HCT116 (cell line): ENCODE results near the gene ATP6V1E1. TPM values are rescaled to one million over a fixed set of nuclear protein-coding genes. Genes with fewer than 3 reads are reported as not detected.

Experiments
- ATAC-seq: fragments of 200-7000 bp; cut with Tn5 transposase; 2 replicates; pipeline ENCODE4 v1.9.1; 2020; ENCODE audit warnings: mild to moderate bottlenecking, moderate library complexity
- BruUV-seq: library from RNA; stranded (reverse); fragments of 400-500 nt; replicated peaks from 2 replicates; lab custom pipeline; 2021; lab: Mats Ljungman, UMichigan
- CTCF ChIA-PET: fragments of 300-600 bp; sonication (Branson Sonifier 250); formaldehyde crosslinking; loops from one replicate; lab custom pipeline; 2021; ENCODE audit warnings: antibody characterized with exemption; lab: Charles Lee
- POLR2A ChIA-PET: fragments of 300-600, 350-600 bp; sonication (Branson Sonifier 250); formaldehyde crosslinking; loops from one replicate; lab custom pipeline; 2021; ENCODE audit warnings: antibody characterized with exemption; lab: Charles Lee
- RAD21 ChIA-PET, 2 experiments: fragments of 300-600 bp; sonication (Branson Sonifier 250); formaldehyde crosslinking; loops; one replicate each; lab custom pipeline; 2023; ENCODE audit warnings: low total read pairs in 2 of 2; ENCODE audit not compliant: uncharacterized antibody in 2 of 2, unreplicated experiment in 2 of 2, low non-redundant PET in 1 of 2; lab: Charles Lee
- DNase-seq: peaks from one replicate; pipeline ENCODE4 v3.0.0-alpha.2; 2010; ENCODE audit warnings: low read depth, low spot score
- H2AFZ ChIP-seq: fragments of 200-600 bp; shearing (Covaris generic), sonication (generic); 2 replicates; pipeline ENCODE4 v1.6.1; 2017; ENCODE audit warnings: low read depth, mixed run types, mixed read lengths, antibody characterized with exemption, low read length; ENCODE audit not compliant: poor library complexity, severe bottlenecking
- H3K27ac ChIP-seq: 2 replicates; pipeline ENCODE4 v1.5.1; 2012; ENCODE audit warnings: low read depth, low read length
- H3K27me3 ChIP-seq: fragments of 200-600 bp; sonication (generic); 2 replicates; pipeline ENCODE4 v1.6.1; 2016; ENCODE audit warnings: mixed run types, low read length, mixed read lengths; ENCODE audit not compliant: insufficient read depth
- H3K36me3 ChIP-seq, 2 experiments: fragments of 200-500 bp in 1 of 2; fragments of 200-600 bp in 1 of 2; sonication (Bioruptor generic) in 1 of 2; sonication (generic) in 1 of 2; 2 replicates each; pipeline versions ENCODE4 v1.5.1 to v1.6.1; 2014 to 2016; ENCODE audit warnings: low read length in 2 of 2, inconsistent platforms in 1 of 2, mixed read lengths in 1 of 2, mixed run types in 1 of 2; ENCODE audit not compliant: insufficient read depth in 2 of 2, control insufficient read depth in 1 of 2
- H3K4me1 ChIP-seq, 2 experiments: fragments of 200-600 bp in 1 of 2; sonication (generic) in 1 of 2; 2 replicates each; pipeline versions ENCODE4 v1.5.1 to v1.6.1; 2012 to 2017; ENCODE audit warnings: low read length in 2 of 2, inconsistent platforms in 1 of 2, mild to moderate bottlenecking in 1 of 2, mixed read lengths in 1 of 2, mixed run types in 1 of 2, moderate library complexity in 1 of 2; ENCODE audit not compliant: insufficient read depth in 2 of 2, control insufficient read depth in 1 of 2
- H3K4me2 ChIP-seq: fragments of 200-600 bp; sonication (generic); 2 replicates; pipeline ENCODE4 v1.6.1; 2017; ENCODE audit warnings: mixed run types, low read length, mixed read lengths
- H3K4me3 ChIP-seq, 2 experiments: fragments of 200-600 bp in 1 of 2; sonication (generic) in 1 of 2; replicated peaks in 1 of 2; 2 replicates each; pipeline ENCODE4 v1.5.1; 2011 to 2016; ENCODE audit warnings: low read length in 2 of 2, control low read depth in 1 of 2, low read depth in 1 of 2, mild to moderate bottlenecking in 1 of 2, mixed read lengths in 1 of 2, mixed run types in 1 of 2
- H3K79me2 ChIP-seq: fragments of 200-600 bp; sonication (generic); 2 replicates; pipeline ENCODE4 v1.6.1; 2017; ENCODE audit warnings: mild to moderate bottlenecking, mixed run types, low read length, moderate library complexity, mixed read lengths; ENCODE audit not compliant: insufficient read depth
- H3K9ac ChIP-seq: fragments of 200-600 bp; sonication (generic); 2 replicates; pipeline ENCODE4 v1.6.1; 2016; ENCODE audit warnings: low read length, mixed read lengths
- H3K9me2 ChIP-seq: fragments of 200-600 bp; sonication (generic), shearing (Covaris generic); 2 replicates; pipeline ENCODE4 v1.6.1; 2017; ENCODE audit warnings: mixed run types, mild to moderate bottlenecking, moderate library complexity; ENCODE audit not compliant: insufficient read depth
- H3K9me3 ChIP-seq, 2 experiments: fragments of 200-500 bp in 1 of 2; fragments of 200-600 bp in 1 of 2; sonication (Bioruptor generic) in 1 of 2; sonication (generic) in 1 of 2; 2 replicates each; pipeline ENCODE4 v1.6.1; 2014 to 2017; ENCODE audit warnings: low read length in 2 of 2, mixed read lengths in 2 of 2, inconsistent platforms in 1 of 2, low read depth in 1 of 2, mild to moderate bottlenecking in 1 of 2, mixed run types in 1 of 2, moderate library complexity in 1 of 2; ENCODE audit not compliant: control insufficient read depth in 1 of 2, insufficient read depth in 1 of 2
- H4K20me1 ChIP-seq: fragments of 200-600 bp; sonication (generic), shearing (Covaris generic); 2 replicates; pipeline ENCODE4 v1.6.1; 2017; ENCODE audit warnings: mixed run types, mild to moderate bottlenecking, moderate library complexity; ENCODE audit not compliant: insufficient read depth
- CBX3 ChIP-seq: IDR thresholded peaks from 2 replicates; pipeline ENCODE4 v1.6.1; 2012; ENCODE audit warnings: low read depth
- EZH2phosphoT487 ChIP-seq: fragments of 200-600 bp; IDR thresholded peaks from 2 replicates; pipeline ENCODE4 v1.6.1; 2018; ENCODE audit warnings: antibody characterized with exemption, borderline replicate concordance
- FOSL1 ChIP-seq: IDR thresholded peaks from 2 replicates; pipeline ENCODE4 v1.6.1; 2012; ENCODE audit warnings: low read depth
- JUND ChIP-seq: IDR thresholded peaks from 2 replicates; pipeline ENCODE4 v1.6.1; 2012
- SP1 ChIP-seq: IDR thresholded peaks from 2 replicates; pipeline ENCODE4 v1.6.1; 2012; ENCODE audit warnings: low read depth
- SRF ChIP-seq: IDR thresholded peaks from 2 replicates; pipeline ENCODE4 v1.6.1; 2012; ENCODE audit warnings: low read depth
- TCF7L2 ChIP-seq: IDR thresholded peaks from 2 replicates; pipeline ENCODE4 v1.7.0; 2011; ENCODE audit warnings: borderline replicate concordance, inconsistent platforms; ENCODE audit not compliant: insufficient read depth, insufficient read length; ENCODE audit errors: extremely low read depth
- YY1 ChIP-seq: IDR thresholded peaks from 2 replicates; pipeline ENCODE4 v1.6.1; 2011; ENCODE audit warnings: low read length, low read depth, moderate library complexity, mild to moderate bottlenecking; ENCODE audit not compliant: insufficient replicate concordance; ENCODE audit errors: extremely low read depth
- ZFX ChIP-seq: fragments of 450-650 bp; IDR thresholded peaks from 2 replicates; pipeline ENCODE4 v1.6.1; 2017
- intact Hi-C: fragments of 100-400 bp; cut with micrococcal nuclease; formaldehyde crosslinking; loops from 2 replicates; pipeline ENCODE4 v1.10.0; 2022
- total RNA-seq: library from RNA; stranded (reverse); gene quantifications from one replicate; pipeline ENCODE4 v1.2.1, GENCODE V29; 2021; ENCODE audit not compliant: unreplicated experiment
- TF ChIP-seq, protein P1 (sequence below): IDR thresholded peaks from 2 replicates; pipeline ENCODE4 v1.6.1; 2012
- TF ChIP-seq, protein P2 (sequence below): IDR thresholded peaks from 2 replicates; pipeline ENCODE4 v1.6.1; 2011; ENCODE audit warnings: mild to moderate bottlenecking, low read length, moderate library complexity; ENCODE audit not compliant: insufficient replicate concordance; ENCODE audit errors: extremely low read depth

Gene ATP6V1E1
- total RNA-seq, 1 experiment from 2014 or later = 107 TPM

DNA sequence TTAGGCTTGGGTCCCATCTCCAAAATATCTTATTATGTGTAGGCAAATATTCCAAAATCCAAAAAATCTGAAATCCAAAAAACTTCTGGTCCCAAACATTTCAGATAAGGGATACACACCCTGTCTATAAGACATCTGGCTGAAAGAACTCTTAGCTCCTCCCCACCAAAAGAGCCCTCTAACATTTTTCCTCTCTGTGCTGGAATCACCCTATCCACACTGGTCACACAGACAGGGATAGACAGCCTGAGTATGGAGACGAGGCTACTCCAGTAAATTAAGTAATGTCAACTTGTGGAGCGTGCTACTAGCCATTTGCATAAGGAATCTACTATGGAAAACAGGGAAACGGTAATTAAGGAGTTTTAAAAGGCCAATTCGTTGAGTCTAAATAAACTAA is 24.9 kb downstream of the ATP6V1E1 start:
- no peak overlapping the region for H3K4me2 ChIP-seq
- no peaks in the 10 kb centered on the region for H3K27me3 ChIP-seq
- H3K9me2 ChIP-seq = no peaks in the 10 kb centered on the region
- intact Hi-C loops = loop anchor here (10.0 kb wide), 1 partner anchor 81 kb away; no protein-coding TSS in a partner anchor
- H3K4me1 ChIP-seq = no peaks in the 10 kb centered on the region
- no peaks in the 10 kb centered on the region for H4K20me1 ChIP-seq
- H3K27ac ChIP-seq = no peak overlapping the region
- H3K36me3 ChIP-seq = peaks cover 6 to 19% of the 10 kb centered on the region in 2 experiments; a peak in 3 of 4 replicates
- CTCF ChIA-PET = no interaction called here
- no peak overlapping the region for H3K4me3 ChIP-seq
- no peak overlapping the region for H3K9ac ChIP-seq
- peaks cover 26% of the 10 kb centered on the region for H3K79me2 ChIP-seq
- ATAC-seq (no peak), DNase-seq (no peak)
- TF ChIP-seq CBX3 (no peak), SP1 (no peak), EZH2phosphoT487 (no peak), TCF7L2 (no peak), SRF (no peak), JUND (no peak), ZFX (no peak), YY1 (no peak), FOSL1 (no peak)
- TF ChIP-seq, protein P1, sequence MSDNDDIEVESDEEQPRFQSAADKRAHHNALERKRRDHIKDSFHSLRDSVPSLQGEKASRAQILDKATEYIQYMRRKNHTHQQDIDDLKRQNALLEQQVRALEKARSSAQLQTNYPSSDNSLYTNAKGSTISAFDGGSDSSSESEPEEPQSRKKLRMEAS = no peak
- TF ChIP-seq, protein P2, sequence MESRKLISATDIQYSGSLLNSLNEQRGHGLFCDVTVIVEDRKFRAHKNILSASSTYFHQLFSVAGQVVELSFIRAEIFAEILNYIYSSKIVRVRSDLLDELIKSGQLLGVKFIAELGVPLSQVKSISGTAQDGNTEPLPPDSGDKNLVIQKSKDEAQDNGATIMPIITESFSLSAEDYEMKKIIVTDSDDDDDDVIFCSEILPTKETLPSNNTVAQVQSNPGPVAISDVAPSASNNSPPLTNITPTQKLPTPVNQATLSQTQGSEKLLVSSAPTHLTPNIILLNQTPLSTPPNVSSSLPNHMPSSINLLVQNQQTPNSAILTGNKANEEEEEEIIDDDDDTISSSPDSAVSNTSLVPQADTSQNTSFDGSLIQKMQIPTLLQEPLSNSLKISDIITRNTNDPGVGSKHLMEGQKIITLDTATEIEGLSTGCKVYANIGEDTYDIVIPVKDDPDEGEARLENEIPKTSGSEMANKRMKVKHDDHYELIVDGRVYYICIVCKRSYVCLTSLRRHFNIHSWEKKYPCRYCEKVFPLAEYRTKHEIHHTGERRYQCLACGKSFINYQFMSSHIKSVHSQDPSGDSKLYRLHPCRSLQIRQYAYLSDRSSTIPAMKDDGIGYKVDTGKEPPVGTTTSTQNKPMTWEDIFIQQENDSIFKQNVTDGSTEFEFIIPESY = no peak
- RAD21 ChIA-PET = no interaction called here
- BruUV-seq = no TSS peak
- H2AFZ ChIP-seq = no peak overlapping the region
- POLR2A ChIA-PET = no interaction called here
- H3K9me3 ChIP-seq = no peaks in the 10 kb centered on the region
